ENCODE data around the gene TCF4. TPM values are rescaled to one million over a fixed set of nuclear protein-coding genes. Genes with fewer than 3 reads are reported as not detected.

Gene TCF4
- total and polyA plus RNA-seq, 7 experiments from 2014 or later: 0.94 to 21.8 (median 2.6) TPM

- Histone ChIP-seq H3K27ac (ENCODE audit: low read depth, low read length) (no peak overlapping the region), H3K4me3 (ENCODE audit: low read length) (no peak overlapping the region), H3K36me3 (ENCODE audit: control insufficient read depth in 2 of 3, insufficient read depth in 3 of 3, low read length in 3 of 3) (no peaks in the 10 kb centered on the region), H3K9me3 (ENCODE audit: control insufficient read depth in 2 of 3, low read length in 3 of 3) (no peaks in the 10 kb centered on the region), H3K27me3 (ENCODE audit: control insufficient read depth in 2 of 2, insufficient read depth in 2 of 2, low read length in 2 of 2) (no peaks in the 10 kb centered on the region), H3K4me1 (ENCODE audit: control insufficient read depth in 2 of 2, insufficient read depth in 2 of 2, low read length in 2 of 2) (no peaks in the 10 kb centered on the region)
- ATAC-seq (no peak), DNase-seq (no peak)
- Mint-ChIP-seq H3K4me1 (no peaks in the 10 kb centered on the region), H3K36me3 (no peaks in the 10 kb centered on the region), H3K9me3 (no peaks in the 10 kb centered on the region), H3K27me3 (no peaks in the 10 kb centered on the region), H3K27ac (no peak overlapping the region), H3K4me3 (no peak overlapping the region)
- intact Hi-C loops (cut with micrococcal nuclease): no loop called here
- ChIA-PET POLR2A (interaction anchor here (0.6 kb wide), 1 partner anchor 36 kb away, joined by 3 read pairs; no protein-coding TSS in a partner anchor), CTCF (no interaction called here)
Measured at GRCh38 chr18:55453186-55453585, 134.8 kb downstream of the TCF4 start.

GRCh38 chr18:55452123-55452611 is 135.8 kb downstream of the TCF4 start:
- Histone ChIP-seq H3K4me3 (ENCODE audit: low read length) (no peak overlapping the region), H3K36me3 (ENCODE audit: control insufficient read depth in 2 of 3, insufficient read depth in 3 of 3, low read length in 3 of 3) (no peaks in the 10 kb centered on the region), H3K27me3 (ENCODE audit: control insufficient read depth in 2 of 2, insufficient read depth in 2 of 2, low read length in 2 of 2) (no peaks in the 10 kb centered on the region), H3K4me1 (ENCODE audit: control insufficient read depth in 2 of 2, insufficient read depth in 2 of 2, low read length in 2 of 2) (no peaks in the 10 kb centered on the region), H3K9me3 (ENCODE audit: control insufficient read depth in 2 of 3, low read length in 3 of 3) (no peaks in the 10 kb centered on the region), H3K27ac (ENCODE audit: low read depth, low read length) (no peak overlapping the region)
- intact Hi-C loops (cut with micrococcal nuclease): no loop called here
- Mint-ChIP-seq H3K27me3 (no peaks in the 10 kb centered on the region), H3K9me3 (no peaks in the 10 kb centered on the region), H3K27ac (no peak overlapping the region), H3K4me1 (no peaks in the 10 kb centered on the region), H3K36me3 (no peaks in the 10 kb centered on the region), H3K4me3 (no peak overlapping the region)
- ChIA-PET POLR2A (no interaction called here), CTCF (interaction anchor here (0.5 kb wide), 1 partner anchor 822 kb away, joined by 4 read pairs; no protein-coding TSS in a partner anchor)
- ATAC-seq (no peak), DNase-seq (no peak)

- Mint-ChIP-seq H3K9me3 (peaks cover 0 to 5% (median 0%) of the 10 kb centered on the region in 11 donors), H3K27ac (no peak overlapping the region), H3K4me3 (no peak overlapping the region), H3K36me3 (no peaks in the 10 kb centered on the region), H3K27me3 (peaks cover 0 to 11% (median 4%) of the 10 kb centered on the region in 5 donors), H3K4me1 (no peaks in the 10 kb centered on the region)
- H3K4me3 ChIP-seq (ENCODE audit: low read length): no peak overlapping the region
- H3K27ac ChIP-seq (ENCODE audit: low read depth, low read length): no peak overlapping the region
- no peak for DNase-seq
- H3K9me3 ChIP-seq (ENCODE audit: control insufficient read depth in 2 of 3, low read length in 3 of 3): no peaks in the 10 kb centered on the region
- no peaks in the 10 kb centered on the region for H3K27me3 ChIP-seq (ENCODE audit: control insufficient read depth in 2 of 2, insufficient read depth in 2 of 2, low read length in 2 of 2)
- H3K36me3 ChIP-seq (ENCODE audit: control insufficient read depth in 2 of 3, insufficient read depth in 3 of 3, low read length in 3 of 3): no peaks in the 10 kb centered on the region
- no peaks in the 10 kb centered on the region for H3K4me1 ChIP-seq (ENCODE audit: control insufficient read depth in 2 of 2, insufficient read depth in 2 of 2, low read length in 2 of 2)
- CTCF ChIA-PET: no interaction called here
- intact Hi-C loops (cut with micrococcal nuclease): no loop called here
- ATAC-seq: no peak
- POLR2A ChIA-PET: no interaction called here
Measured at GRCh38 chr18:55449412-55450140, 138.4 kb downstream of the TCF4 start.

- H3K4me3 Mint-ChIP-seq: no peak overlapping the region
- no peak for DNase-seq
- Histone ChIP-seq H3K9me3 (ENCODE audit: control insufficient read depth in 2 of 3, low read length in 3 of 3) (no peaks in the 10 kb centered on the region), H3K27me3 (ENCODE audit: control insufficient read depth in 2 of 2, insufficient read depth in 2 of 2, low read length in 2 of 2) (no peaks in the 10 kb centered on the region), H3K36me3 (ENCODE audit: control insufficient read depth in 2 of 3, insufficient read depth in 3 of 3, low read length in 3 of 3) (no peaks in the 10 kb centered on the region), H3K4me3 (ENCODE audit: low read length) (no peak overlapping the region), H3K27ac (ENCODE audit: low read depth, low read length) (no peak overlapping the region), H3K4me1 (ENCODE audit: control insufficient read depth in 2 of 2, insufficient read depth in 2 of 2, low read length in 2 of 2) (no peaks in the 10 kb centered on the region)
- ChIA-PET POLR2A (no interaction called here), CTCF (no interaction called here)
- intact Hi-C loops (cut with micrococcal nuclease): no loop called here
- H3K36me3 Mint-ChIP-seq: no peaks in the 10 kb centered on the region
- peaks cover 0 to 13% (median 10%) of the 10 kb centered on the region in 5 donors for H3K27me3 Mint-ChIP-seq
- no peak overlapping the region for H3K27ac Mint-ChIP-seq
- H3K9me3 Mint-ChIP-seq: peaks cover 0 to 7% (median 0%) of the 10 kb centered on the region in 11 donors
- no peak for ATAC-seq
- no peaks in the 10 kb centered on the region for H3K4me1 Mint-ChIP-seq
Measured at GRCh38 chr18:55448420-55448819, 139.6 kb downstream of the TCF4 start.

GRCh38 chr18:55447672-55448018 is 140.3 kb downstream of the TCF4 start:
- Mint-ChIP-seq H3K4me1 (no peaks in the 10 kb centered on the region), H3K27ac (no peak overlapping the region), H3K4me3 (no peak overlapping the region), H3K9me3 (peaks cover 0 to 7% (median 0%) of the 10 kb centered on the region in 11 donors), H3K27me3 (peaks cover 0 to 13% (median 10%) of the 10 kb centered on the region in 5 donors), H3K36me3 (no peaks in the 10 kb centered on the region)
- no peak for ATAC-seq
- ChIA-PET CTCF (no interaction called here), POLR2A (no interaction called here)
- DNase-seq: no peak
- Histone ChIP-seq H3K9me3 (ENCODE audit: control insufficient read depth in 2 of 3, low read length in 3 of 3) (no peaks in the 10 kb centered on the region), H3K27ac (ENCODE audit: low read depth, low read length) (no peak overlapping the region), H3K4me3 (ENCODE audit: low read length) (no peak overlapping the region), H3K4me1 (ENCODE audit: control insufficient read depth in 2 of 2, insufficient read depth in 2 of 2, low read length in 2 of 2) (no peaks in the 10 kb centered on the region), H3K36me3 (ENCODE audit: control insufficient read depth in 2 of 3, insufficient read depth in 3 of 3, low read length in 3 of 3) (no peaks in the 10 kb centered on the region), H3K27me3 (ENCODE audit: control insufficient read depth in 2 of 2, insufficient read depth in 2 of 2, low read length in 2 of 2) (no peaks in the 10 kb centered on the region)
- intact Hi-C loops (cut with micrococcal nuclease): no loop called here

GRCh38 chr18:55446996-55447671 is 140.9 kb downstream of the TCF4 start:
- DNase-seq: no peak
- H3K36me3 Mint-ChIP-seq: no peaks in the 10 kb centered on the region
- intact Hi-C loops (cut with micrococcal nuclease): no loop called here
- ChIA-PET CTCF (no interaction called here), POLR2A (no interaction called here)
- H3K4me3 Mint-ChIP-seq: no peak overlapping the region
- peaks cover 0 to 7% (median 0%) of the 10 kb centered on the region in 11 donors for H3K9me3 Mint-ChIP-seq
- no peaks in the 10 kb centered on the region for H3K27me3 ChIP-seq (ENCODE audit: control insufficient read depth in 2 of 2, insufficient read depth in 2 of 2, low read length in 2 of 2)
- no peaks in the 10 kb centered on the region for H3K4me1 ChIP-seq (ENCODE audit: control insufficient read depth in 2 of 2, insufficient read depth in 2 of 2, low read length in 2 of 2)
- H3K4me3 ChIP-seq (ENCODE audit: low read length): no peak overlapping the region
- H3K27ac Mint-ChIP-seq: no peak overlapping the region
- H3K27me3 Mint-ChIP-seq: peaks cover 0 to 13% (median 10%) of the 10 kb centered on the region in 5 donors
- H3K36me3 ChIP-seq (ENCODE audit: control insufficient read depth in 2 of 3, insufficient read depth in 3 of 3, low read length in 3 of 3): no peaks in the 10 kb centered on the region
- no peak for ATAC-seq
- no peaks in the 10 kb centered on the region for H3K4me1 Mint-ChIP-seq
- no peak overlapping the region for H3K27ac ChIP-seq (ENCODE audit: low read depth, low read length)
- no peaks in the 10 kb centered on the region for H3K9me3 ChIP-seq (ENCODE audit: control insufficient read depth in 2 of 3, low read length in 3 of 3)

GRCh38 chr18:55444536-55444935 is 143.5 kb downstream of the TCF4 start:
- H3K27me3 Mint-ChIP-seq: peaks cover 0 to 16% (median 11%) of the 10 kb centered on the region in 5 donors
- Histone ChIP-seq H3K4me3 (ENCODE audit: low read length) (no peak overlapping the region), H3K9me3 (ENCODE audit: control insufficient read depth in 2 of 3, low read length in 3 of 3) (no peaks in the 10 kb centered on the region), H3K27ac (ENCODE audit: low read depth, low read length) (no peak overlapping the region), H3K27me3 (ENCODE audit: control insufficient read depth in 2 of 2, insufficient read depth in 2 of 2, low read length in 2 of 2) (no peaks in the 10 kb centered on the region), H3K36me3 (ENCODE audit: control insufficient read depth in 2 of 3, insufficient read depth in 3 of 3, low read length in 3 of 3) (no peaks in the 10 kb centered on the region), H3K4me1 (ENCODE audit: control insufficient read depth in 2 of 2, insufficient read depth in 2 of 2, low read length in 2 of 2) (no peaks in the 10 kb centered on the region)
- H3K36me3 Mint-ChIP-seq: no peaks in the 10 kb centered on the region
- ChIA-PET POLR2A (no interaction called here), CTCF (no interaction called here)
- H3K4me1 Mint-ChIP-seq: peaks cover 0 to 3% (median 0%) of the 10 kb centered on the region in 7 donors
- DNase-seq (no peak), ATAC-seq (no peak)
- H3K27ac Mint-ChIP-seq: no peak overlapping the region
- intact Hi-C loops (cut with micrococcal nuclease): no loop called here
- H3K4me3 Mint-ChIP-seq: no peak overlapping the region
- H3K9me3 Mint-ChIP-seq: peaks cover 0 to 7% (median 0%) of the 10 kb centered on the region in 11 donors

Measured in naive thymus-derived CD4-positive, alpha-beta T cell (primary cell).